SH-SY5Y (cell line): Measurements from ENCODE around the gene CEP104.

ENCODE experiments used
- GATA2 ChIP-seq: IDR thresholded peaks from 2 replicates; pipeline ENCODE4 v1.6.1; 2011; ENCODE audit warnings: mild to moderate bottlenecking, low read depth, low read length
- GATA3 ChIP-seq: IDR thresholded peaks from 2 replicates; pipeline ENCODE4 v1.6.1; 2011; ENCODE audit warnings: low read depth, mild to moderate bottlenecking, low read length, moderate library complexity

GRCh38 chr1:3895951-3896325 lies 38.9 kb upstream of the CEP104 start:
- TF ChIP-seq GATA3 (no peak), GATA2 (no peak)
